NCI-H524 treated with DMSO at 0.1 percent for 48 hours (cell line): ENCODE results near the gene RAB26.
"Not testable (repeated sequence)": the region's sequence is repeated elsewhere in the genome, so short reads cannot be mapped to it uniquely, and the experiment has no call there.

Source experiments
- DNase-seq: peaks from one replicate; lab custom pipeline; 2025; lab: John Stamatoyannopoulos, UW

RAB26 gene

GRCh38 chr16:2196162-2196980, 47.9 kb downstream of the RAB26 start, which contains the start of gene CASKIN1:
Gene CASKIN1, minus strand, starts transcription at chr16:2196605. Its CDS starts 173 bp downstream, at chr16:2196432.
- DNase-seq = no peak

GRCh38 chr16:2196981-2197511, 48.6 kb downstream of the RAB26 start:
- no peak for DNase-seq

- DNase-seq = no peak
Observed at GRCh38 chr16:2197765-2198164, 49.3 kb downstream of the RAB26 start.

- no peak for DNase-seq
Observed at GRCh38 chr16:2198283-2198682, 49.9 kb downstream of the RAB26 start.

DNA sequence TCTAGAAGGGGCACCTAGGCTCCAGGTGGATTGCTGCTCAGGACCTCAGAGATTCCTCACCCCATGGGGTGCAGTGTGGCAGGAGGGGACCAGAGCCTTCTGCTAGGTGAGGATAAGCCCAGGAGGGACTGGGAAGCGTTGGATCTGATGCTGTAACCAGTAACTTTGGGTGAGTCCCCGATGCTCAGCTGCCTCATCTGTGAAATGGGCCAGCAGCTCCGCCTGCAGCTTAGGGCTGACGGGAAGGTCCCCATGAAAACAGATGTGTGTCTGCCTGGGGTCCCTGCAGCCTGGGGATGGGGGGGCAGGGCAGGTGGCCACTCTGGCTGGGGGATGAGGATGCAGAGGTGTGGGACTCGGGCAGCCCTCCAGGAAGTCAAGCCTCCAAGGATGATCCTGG, 50.7 kb downstream of the RAB26 start:
- no peak for DNase-seq

- DNase-seq = no peak
Observed at GRCh38 chr16:2199621-2200139, 51.3 kb downstream of the RAB26 start.

- DNase-seq = no peak
Observed at GRCh38 chr16:2200313-2200712, 51.9 kb downstream of the RAB26 start.

- not testable (repeated sequence) for DNase-seq
Observed at GRCh38 chr16:2203119-2203688, 54.8 kb downstream of the RAB26 start.
